K562 (cell line): ENCODE results near the gene FOXRED2. TPM values are rescaled to one million over a fixed set of nuclear protein-coding genes. Genes with fewer than 3 reads are reported as not detected.

ENCODE experiments used
- CBX3 ChIP-seq, 2 experiments: IDR thresholded peaks; 1 replicate in 1 of 2; 2 replicates in 1 of 2; pipeline ENCODE4 v1.6.1; 2012; ENCODE audit warnings: inconsistent platforms in 2 of 2, low read length in 2 of 2, borderline replicate concordance in 1 of 2, control low read depth in 1 of 2
- CCNT2 ChIP-seq: IDR thresholded peaks from 2 replicates; pipeline ENCODE4 v1.6.1; 2011; ENCODE audit warnings: borderline replicate concordance, low read depth, mild to moderate bottlenecking, moderate library complexity, mixed read lengths, low read length; ENCODE audit not compliant: insufficient read length; ENCODE audit errors: extremely low read depth
- DIDO1 ChIP-seq: fragments of 450-650 bp; IDR thresholded peaks from 2 replicates; pipeline ENCODE4 v1.6.1; 2016; ENCODE audit warnings: low read depth, missing biosample characterization, missing genetic modification characterization
- DMBX1 ChIP-seq: fragments of 250-450 bp; sonication (Bioruptor Pico); IDR thresholded peaks from 2 replicates; pipeline ENCODE4 v1.8.0; 2022; ENCODE audit warnings: inconsistent platforms, mild to moderate bottlenecking, moderate library complexity, borderline replicate concordance
- DPF2 ChIP-seq: fragments of 450-650 bp; IDR thresholded peaks from 2 replicates; pipeline ENCODE4 v1.6.1; 2016
- IRF1 ChIP-seq: sonication (generic); formaldehyde crosslinking; IDR thresholded peaks from 2 replicates; pipeline ENCODE4 v1.8.0; 2022; ENCODE audit warnings: missing genetic modification reagents, mild to moderate bottlenecking, borderline replicate concordance
- MECOM ChIP-seq: fragments of 250-450 bp; sonication (Bioruptor Pico); IDR thresholded peaks from 2 replicates; pipeline ENCODE4 v1.8.0; 2022; ENCODE audit warnings: inconsistent platforms
- MEF2D ChIP-seq: conservative IDR thresholded peaks from 2 replicates; pipeline ENCODE4 v1.6.1; 2016; ENCODE audit warnings: low read depth, missing genetic modification characterization, missing compliant biosample characterization
- PCBP2 ChIP-seq: fragments of 200-400 bp; formaldehyde crosslinking; IDR thresholded peaks from 2 replicates; pipeline ENCODE4 v1.6.1; 2018; ENCODE audit warnings: low read length, low read depth, mild to moderate bottlenecking, moderate library complexity; ENCODE audit not compliant: poor library complexity, severe bottlenecking
- RCOR1 ChIP-seq, 2 experiments: IDR thresholded peaks; 2 replicates each; pipeline ENCODE4 v1.6.1; 2012; ENCODE audit warnings: low read depth in 2 of 2, low read length in 2 of 2, borderline replicate concordance in 1 of 2, improper control_type of control experiment in 1 of 2
- SIRT6 ChIP-seq: IDR thresholded peaks from one replicate; pipeline ENCODE4 v1.6.1; 2012; ENCODE audit warnings: low read depth, mild to moderate bottlenecking, control low read depth, inconsistent platforms, low read length, moderate library complexity
- SMAD1 ChIP-seq: fragments of 150-350 bp; IDR thresholded peaks from 2 replicates; pipeline ENCODE4 v1.6.1; 2014; ENCODE audit warnings: low read length, low read depth; ENCODE audit not compliant: partially characterized antibody
- ZNF384 ChIP-seq: IDR thresholded peaks from 2 replicates; pipeline ENCODE4 v1.6.1; 2012; ENCODE audit warnings: low read depth, low read length, improper control_type of control experiment
- ZNF444 ChIP-seq: fragments of 250-450 bp; sonication (Bioruptor Pico); IDR thresholded peaks from 2 replicates; pipeline ENCODE4 v1.4.0; 2020; ENCODE audit warnings: mild to moderate bottlenecking, moderate library complexity
- ZNF696 ChIP-seq: fragments of 250-450 bp; sonication (Bioruptor Pico); conservative IDR thresholded peaks from 2 replicates; pipeline ENCODE4 v1.4.0; 2020; ENCODE audit warnings: mild to moderate bottlenecking, moderate library complexity
- ZNF76 ChIP-seq: fragments of 250-450 bp; sonication (Bioruptor Pico); IDR thresholded peaks from 2 replicates; pipeline ENCODE4 v1.4.0; 2020; ENCODE audit warnings: mild to moderate bottlenecking, moderate library complexity, borderline replicate concordance
- polyA plus RNA-seq, 8 experiments: library from polyadenylated mRNA; depleted of rRNA in 4 of 8; stranded (reverse) in 5 of 8; unstranded in 3 of 8; fragments of >200 nt; fragmentation: Nextera tagmentation in 2 of 8; fragmentation: Illumina TruSeq in 1 of 8; extraction: Ambion mirVana in 2 of 8; extraction: Trizol in 1 of 8; gene quantifications; 2 replicates each; pipeline versions ENCODE4 v1.2.1 to v1.2.3, GENCODE V29; 2011 to 2014; ENCODE audit warnings: inconsistent platforms in 1 of 8, missing spikeins in 1 of 8
- total RNA-seq, 7 experiments: library from RNA; depleted of rRNA in 6 of 7; stranded (reverse); fragments of >200 nt in 6 of 7; fragmentation: Illumina TruSeq in 2 of 7; extraction: Trizol in 2 of 7; gene quantifications; 2 replicates each; pipeline versions ENCODE4 v1.2.1 to v1.2.3, GENCODE V29; 2011 to 2021; ENCODE audit warnings: low replicate concordance in 1 of 7
- TF ChIP-seq, protein P1 (sequence below): fragments of 450-650 bp; formaldehyde crosslinking; IDR thresholded peaks from 2 replicates; pipeline ENCODE4 v1.4.0; 2020; ENCODE audit warnings: mild to moderate bottlenecking, moderate library complexity
- TF ChIP-seq, protein P2 (sequence below): IDR thresholded peaks from 2 replicates; pipeline ENCODE4 v1.6.1; 2014; ENCODE audit warnings: antibody characterized with exemption
- TF ChIP-seq, protein P3 (sequence below): fragments of 450-650 bp; formaldehyde crosslinking; IDR thresholded peaks from 2 replicates; pipeline ENCODE4 v1.4.0; 2020; ENCODE audit warnings: mild to moderate bottlenecking, moderate library complexity
- TF ChIP-seq, protein P4 (sequence below): sonication (generic); formaldehyde crosslinking; IDR thresholded peaks from 2 replicates; pipeline ENCODE4 v1.8.0; 2022; ENCODE audit warnings: mild to moderate bottlenecking, missing genetic modification reagents

The FOXRED2 gene
- total and polyA plus RNA-seq, 9 of the 15 experiments (the other 6 are each of a cell fraction or from before 2014, with no cell fraction given) = 2.8 to 48.4 (median 7.8) TPM

- no peak for TF ChIP-seq DIDO1 (tag)
- no peak for TF ChIP-seq PCBP2
- TF ChIP-seq, protein P1, sequence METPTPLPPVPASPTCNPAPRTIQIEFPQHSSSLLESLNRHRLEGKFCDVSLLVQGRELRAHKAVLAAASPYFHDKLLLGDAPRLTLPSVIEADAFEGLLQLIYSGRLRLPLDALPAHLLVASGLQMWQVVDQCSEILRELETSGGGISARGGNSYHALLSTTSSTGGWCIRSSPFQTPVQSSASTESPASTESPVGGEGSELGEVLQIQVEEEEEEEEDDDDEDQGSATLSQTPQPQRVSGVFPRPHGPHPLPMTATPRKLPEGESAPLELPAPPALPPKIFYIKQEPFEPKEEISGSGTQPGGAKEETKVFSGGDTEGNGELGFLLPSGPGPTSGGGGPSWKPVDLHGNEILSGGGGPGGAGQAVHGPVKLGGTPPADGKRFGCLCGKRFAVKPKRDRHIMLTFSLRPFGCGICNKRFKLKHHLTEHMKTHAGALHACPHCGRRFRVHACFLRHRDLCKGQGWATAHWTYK = no peak
- TF ChIP-seq, protein P2, sequence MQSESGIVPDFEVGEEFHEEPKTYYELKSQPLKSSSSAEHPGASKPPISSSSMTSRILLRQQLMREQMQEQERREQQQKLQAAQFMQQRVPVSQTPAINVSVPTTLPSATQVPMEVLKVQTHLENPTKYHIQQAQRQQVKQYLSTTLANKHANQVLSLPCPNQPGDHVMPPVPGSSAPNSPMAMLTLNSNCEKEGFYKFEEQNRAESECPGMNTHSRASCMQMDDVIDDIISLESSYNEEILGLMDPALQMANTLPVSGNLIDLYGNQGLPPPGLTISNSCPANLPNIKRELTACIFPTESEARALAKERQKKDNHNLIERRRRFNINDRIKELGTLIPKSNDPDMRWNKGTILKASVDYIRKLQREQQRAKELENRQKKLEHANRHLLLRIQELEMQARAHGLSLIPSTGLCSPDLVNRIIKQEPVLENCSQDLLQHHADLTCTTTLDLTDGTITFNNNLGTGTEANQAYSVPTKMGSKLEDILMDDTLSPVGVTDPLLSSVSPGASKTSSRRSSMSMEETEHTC = peak; percentile 52; the same call in 1 of the 2 replicates
- 0 out of 2 replicates have a peak, but pooled peaks have one; percentile 10 for TF ChIP-seq ZNF76 (CRISPR knock-in tag)
- TF ChIP-seq MECOM (CRISPR knock-in tag) = 0 out of 2 replicates have a peak, but pooled peaks have one; percentile 24
- TF ChIP-seq, protein P3, sequence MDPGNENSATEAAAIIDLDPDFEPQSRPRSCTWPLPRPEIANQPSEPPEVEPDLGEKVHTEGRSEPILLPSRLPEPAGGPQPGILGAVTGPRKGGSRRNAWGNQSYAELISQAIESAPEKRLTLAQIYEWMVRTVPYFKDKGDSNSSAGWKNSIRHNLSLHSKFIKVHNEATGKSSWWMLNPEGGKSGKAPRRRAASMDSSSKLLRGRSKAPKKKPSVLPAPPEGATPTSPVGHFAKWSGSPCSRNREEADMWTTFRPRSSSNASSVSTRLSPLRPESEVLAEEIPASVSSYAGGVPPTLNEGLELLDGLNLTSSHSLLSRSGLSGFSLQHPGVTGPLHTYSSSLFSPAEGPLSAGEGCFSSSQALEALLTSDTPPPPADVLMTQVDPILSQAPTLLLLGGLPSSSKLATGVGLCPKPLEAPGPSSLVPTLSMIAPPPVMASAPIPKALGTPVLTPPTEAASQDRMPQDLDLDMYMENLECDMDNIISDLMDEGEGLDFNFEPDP (CRISPR knock-in tag) = no peak
- TF ChIP-seq MEF2D (tag) = 0 out of 2 replicates have a peak, but pooled peaks have one; percentile 20
- TF ChIP-seq SIRT6 = no peak
- TF ChIP-seq, protein P4, sequence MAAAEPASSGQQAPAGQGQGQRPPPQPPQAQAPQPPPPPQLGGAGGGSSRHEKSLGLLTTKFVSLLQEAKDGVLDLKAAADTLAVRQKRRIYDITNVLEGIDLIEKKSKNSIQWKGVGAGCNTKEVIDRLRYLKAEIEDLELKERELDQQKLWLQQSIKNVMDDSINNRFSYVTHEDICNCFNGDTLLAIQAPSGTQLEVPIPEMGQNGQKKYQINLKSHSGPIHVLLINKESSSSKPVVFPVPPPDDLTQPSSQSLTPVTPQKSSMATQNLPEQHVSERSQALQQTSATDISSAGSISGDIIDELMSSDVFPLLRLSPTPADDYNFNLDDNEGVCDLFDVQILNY (CRISPR knock-in tag) = 0 out of 2 replicates have a peak, but pooled peaks have one; percentile 18
- TF ChIP-seq CCNT2 = peak; percentile 83
- no peak for TF ChIP-seq SMAD1
- TF ChIP-seq CBX3 (IDR thresholded peaks at IDR 0.05; ENCODE audit: borderline replicate concordance in 1 of 2, low read length in 2 of 2) = no peak
- no peak for TF ChIP-seq DPF2
- no peak for TF ChIP-seq RCOR1 (IDR thresholded peaks at IDR 0.05; ENCODE audit: borderline replicate concordance in 1 of 2, low read depth in 2 of 2, low read length in 2 of 2)
- 0 out of 2 replicates have a peak, but pooled peaks have one; percentile 23 for TF ChIP-seq IRF1
- peak; percentile 68; the same call in 1 of the 2 replicates for TF ChIP-seq DMBX1 (CRISPR knock-in tag)
- TF ChIP-seq ZNF444 (CRISPR knock-in tag) = no peak
- TF ChIP-seq ZNF696 (CRISPR knock-in tag) = no peak
- TF ChIP-seq ZNF384 = no peak
Measured at GRCh38 chr22:36506637-36507517, at the start of gene FOXRED2 (continued).
